HepG2 (cell line): ENCODE data around the gene CLEC16A. TPM values are rescaled to one million over a fixed set of nuclear protein-coding genes. Genes with fewer than 3 reads are reported as not detected.

Experiments
- ATAC-seq: fragments of 200-7000 bp; cut with Tn5 transposase; 3 replicates; pipeline ENCODE4 v1.9.1; 2020; ENCODE audit warnings: mild to moderate bottlenecking, moderate library complexity
- BruUV-seq: library from RNA; stranded (reverse); fragments of 400-500 nt; replicated peaks from 2 replicates; lab custom pipeline; 2021; lab: Mats Ljungman, UMichigan
- CTCF ChIA-PET: fragments of 300-600 bp; formaldehyde crosslinking; extraction: SDS; loops from one replicate; lab custom pipeline; 2021; ENCODE audit warnings: low total read pairs, inconsistent platforms, low intra/inter-chr PET ratio; lab: Yijun Ruan, JAX
- POLR2A ChIA-PET: fragments of 350-600 bp; sonication (Branson Sonifier 250); formaldehyde crosslinking; loops from one replicate; lab custom pipeline; 2020; ENCODE audit warnings: antibody characterized with exemption, inconsistent platforms; lab: Yijun Ruan, JAX
- DNase-seq: peaks from one replicate; pipeline ENCODE4 v3.0.0-alpha.2; 2015; ENCODE audit warnings: low spot score
- FAIRE-seq: peaks from 3 replicates; lab custom pipeline; 2011; peaks lifted over from hg19 to GRCh38; lab: Jason Lieb, UNC
- H2AFZ ChIP-seq: one replicate; pipeline ENCODE4 v1.6.1; 2011; ENCODE audit warnings: low read length, inconsistent platforms
- H3K27ac ChIP-seq: fragments of 300-600 bp; 3 replicates; pipeline ENCODE4 v1.8.0; 2011; ENCODE audit warnings: mixed run types, mild to moderate bottlenecking, mixed read lengths, low read length, inconsistent platforms; ENCODE audit not compliant: insufficient read depth; ENCODE audit errors: extremely low read length
- H3K27me3 ChIP-seq, 2 experiments: fragments of 200-600 bp in 1 of 2; 2 replicates in 1 of 2; 3 replicates in 1 of 2; pipeline versions ENCODE4 v1.6.0 to v1.8.0; 2011; ENCODE audit warnings: low read length in 2 of 2, mild to moderate bottlenecking in 2 of 2, moderate library complexity in 2 of 2, inconsistent platforms in 1 of 2; ENCODE audit not compliant: insufficient read depth in 2 of 2, control insufficient read depth in 1 of 2
- H3K36me3 ChIP-seq, 2 experiments: fragments of 200-600 bp in 1 of 2; replicated peaks in 1 of 2; 2 replicates in 1 of 2; 3 replicates in 1 of 2; pipeline versions ENCODE4 v1.5.1 to v1.8.0; 2011; ENCODE audit warnings: low read length in 2 of 2, inconsistent platforms in 1 of 2; ENCODE audit not compliant: insufficient read depth in 2 of 2, control insufficient read depth in 1 of 2
- H3K4me1 ChIP-seq: 2 replicates; pipeline ENCODE4 v1.5.1; 2012; ENCODE audit warnings: low read length, inconsistent platforms; ENCODE audit not compliant: insufficient read depth
- H3K4me2 ChIP-seq: 2 replicates; pipeline ENCODE4 v1.6.0; 2011; ENCODE audit warnings: low read depth, low read length, inconsistent platforms
- H3K4me3 ChIP-seq, 3 experiments: fragments of 200-600 bp in 1 of 3; sonication (generic), shearing (Covaris generic) in 1 of 3; replicated peaks in 1 of 3; 2 replicates each; pipeline ENCODE4 v1.5.1; 2011 to 2016; ENCODE audit warnings: low read length in 3 of 3, inconsistent platforms in 2 of 3, low read depth in 2 of 3, mild to moderate bottlenecking in 2 of 3, control low read depth in 1 of 3, mixed read lengths in 1 of 3; ENCODE audit not compliant: insufficient read depth in 1 of 3
- H3K79me2 ChIP-seq: one replicate; pipeline ENCODE4 v1.6.1; 2011; ENCODE audit warnings: low read length, inconsistent platforms; ENCODE audit not compliant: insufficient read depth
- H3K9ac ChIP-seq: 2 replicates; pipeline ENCODE4 v1.6.0; 2011; ENCODE audit warnings: mild to moderate bottlenecking, low read depth, low read length, inconsistent platforms; ENCODE audit not compliant: insufficient read depth
- H3K9me3 ChIP-seq: 2 replicates; pipeline ENCODE4 v1.5.1; 2012; ENCODE audit warnings: mild to moderate bottlenecking, low read length
- H4K20me1 ChIP-seq: 2 replicates; pipeline ENCODE4 v1.6.0; 2011; ENCODE audit warnings: inconsistent platforms, mild to moderate bottlenecking, low read length, moderate library complexity; ENCODE audit not compliant: insufficient read depth
- ATF7 ChIP-seq, 2 experiments: fragments of 450-650 bp in 1 of 2; sonication (generic) in 1 of 2; formaldehyde crosslinking in 1 of 2; IDR thresholded peaks; 2 replicates each; pipeline versions ENCODE4 v1.4.0 to v1.6.1; 2016 to 2020; ENCODE audit warnings: antibody characterized with exemption in 1 of 2, mild to moderate bottlenecking in 1 of 2, missing genetic modification reagents in 1 of 2
- HMGXB4 ChIP-seq, 2 experiments: sonication (generic) in 1 of 2; formaldehyde crosslinking in 1 of 2; IDR thresholded peaks; 2 replicates each; pipeline versions ENCODE4 v1.4.0 to v1.6.1; 2018 to 2020; ENCODE audit warnings: missing genetic modification reagents in 2 of 2, borderline replicate concordance in 1 of 2, low read depth in 1 of 2, mild to moderate bottlenecking in 1 of 2, missing biosample characterization in 1 of 2
- MYNN ChIP-seq: sonication (generic); formaldehyde crosslinking; IDR thresholded peaks from 2 replicates; pipeline ENCODE4 v1.4.0; 2020; ENCODE audit warnings: mild to moderate bottlenecking, low read depth, missing genetic modification reagents
- SMC3 ChIP-seq: IDR thresholded peaks from 2 replicates; pipeline ENCODE4 v1.6.1; 2011; ENCODE audit warnings: low read length, improper control_type of control experiment
- TEAD3 ChIP-seq: optimal IDR thresholded peaks from 2 replicates; pipeline ENCODE3; 2016; ENCODE audit warnings: borderline replicate concordance
- U2AF2 ChIP-seq: fragments of 200-400 bp; formaldehyde crosslinking; IDR thresholded peaks from 2 replicates; pipeline ENCODE4 v1.6.1; 2017; ENCODE audit warnings: low read depth, mild to moderate bottlenecking, low read length
- ZKSCAN1 ChIP-seq: fragments of 150-350 bp; IDR thresholded peaks from 2 replicates; pipeline ENCODE4 v1.6.1; 2014; ENCODE audit warnings: low read length
- ZNF280D ChIP-seq: sonication (generic); formaldehyde crosslinking; IDR thresholded peaks from 2 replicates; pipeline ENCODE4 v1.5.1; 2020; ENCODE audit warnings: mild to moderate bottlenecking, missing genetic modification reagents
- ZNF616 ChIP-seq: sonication (generic); formaldehyde crosslinking; IDR thresholded peaks from 2 replicates; pipeline ENCODE4 v1.5.0; 2020; ENCODE audit warnings: low read depth, mild to moderate bottlenecking, missing genetic modification reagents
- WGBS: methylation state at CpG from one replicate; pipeline ENCODE4 v1.1.6; 2017; ENCODE audit warnings: low lambda C conversion rate; 5-methylcytosine and 5-hydroxymethylcytosine counted together
- in situ Hi-C: cut with HindIII; loops from 2 replicates; pipeline ENCODE4 v1.10.0; 2017; ENCODE audit warnings: low pct_unique_long_range_greater_than_20kb; ENCODE audit not compliant: extremely low pct_ligation_motif_present
- intact Hi-C: fragments of 100-400 bp; cut with micrococcal nuclease; formaldehyde crosslinking; loops from one replicate; pipeline ENCODE4 v1.10.0; 2022; ENCODE audit not compliant: unreplicated experiment
- polyA plus RNA-seq, 8 experiments: library from polyadenylated mRNA; depleted of rRNA in 3 of 8; stranded (reverse) in 7 of 8; unstranded in 1 of 8; fragments of >200 nt; fragmentation: Illumina TruSeq in 4 of 8; extraction: Trizol in 4 of 8; gene quantifications; 2 replicates each; pipeline versions ENCODE4 v1.2.1 to v1.2.3, GENCODE V29; 2011 to 2016; ENCODE audit warnings: low read depth in 4 of 8, missing spikeins in 1 of 8, mixed read lengths in 1 of 8; ENCODE audit not compliant: insufficient read depth in 1 of 8
- total RNA-seq, 5 experiments: library from RNA; depleted of rRNA; stranded (reverse); fragments of >200 nt; fragmentation: Illumina TruSeq; extraction: Trizol; gene quantifications; 2 replicates each; pipeline ENCODE4 v1.2.3, GENCODE V29; 2016; ENCODE audit warnings: low read depth in 1 of 5

The CLEC16A gene
- total and polyA plus RNA-seq, 2 of the 13 experiments (the other 11 are each of a cell fraction or from before 2014, with no cell fraction given): 8.5 to 10.3 TPM

- H3K27ac ChIP-seq: no peak overlapping the region
- ATAC-seq (no peak), FAIRE-seq (no peak)
- H2AFZ ChIP-seq: no peak overlapping the region
- H3K4me1 ChIP-seq: no peaks in the 10 kb centered on the region
- CTCF ChIA-PET: no interaction called here
- no peaks in the 10 kb centered on the region; a peak in 1 of 5 replicates for H3K27me3 ChIP-seq
- TF ChIP-seq ATF7 (IDR thresholded peaks at IDR 0.05): 0 out of 2 replicates have a peak, but pooled peaks have one; percentile 22
- TF ChIP-seq ATF7 (CRISPR knock-in tag; IDR thresholded peaks at IDR 0.05): no peak
- TF ChIP-seq SMC3: no peak
- TF ChIP-seq, all 625 proteins: peak for 1
- Histone ChIP-seq H3K9ac (no peak overlapping the region), H3K36me3 (peaks cover 20 to 24% of the 10 kb centered on the region in 2 experiments), H3K4me3 (no peak overlapping the region), H3K9me3 (no peaks in the 10 kb centered on the region), H3K4me2 (no peak overlapping the region), H4K20me1 (no peaks in the 10 kb centered on the region), H3K79me2 (no peaks in the 10 kb centered on the region)
- no peak for DNase-seq
- WGBS: 75% methylated on average over 5 of the region's 5 CpGs
- in situ Hi-C loops: no loop called here
- intact Hi-C loops: no loop called here
- BruUV-seq: no TSS peak
- POLR2A ChIA-PET: no interaction called here
Measured at GRCh38 chr16:11045441-11045840, 101.1 kb downstream of the CLEC16A start.

- ChIA-PET POLR2A (no interaction called here), CTCF (no interaction called here)
- Histone ChIP-seq H3K4me3 (no peak overlapping the region), H3K9ac (no peak overlapping the region), H3K9me3 (no peaks in the 10 kb centered on the region), H3K27ac (no peak overlapping the region), H3K79me2 (no peaks in the 10 kb centered on the region), H3K36me3 (peaks cover 20 to 21% of the 10 kb centered on the region in 2 experiments), H3K4me2 (no peak overlapping the region), H4K20me1 (no peaks in the 10 kb centered on the region), H3K4me1 (no peaks in the 10 kb centered on the region), H2AFZ (no peak overlapping the region), H3K27me3 (no peaks in the 10 kb centered on the region; a peak in 1 of 5 replicates)
- ATAC-seq: no peak
- BruUV-seq: no TSS peak
- no peak for FAIRE-seq
- intact Hi-C loops: no loop called here
- no peak for TF ChIP-seq ZNF280D (CRISPR knock-in tag)
- TF ChIP-seq ZNF616 (CRISPR knock-in tag): no peak
- no peak for TF ChIP-seq ZKSCAN1
- TF ChIP-seq U2AF2: no peak
- no peak for TF ChIP-seq MYNN (CRISPR knock-in tag)
- no peak for TF ChIP-seq TEAD3 (CRISPR knock-in tag)
- TF ChIP-seq HMGXB4 (CRISPR knock-in tag; IDR thresholded peaks at IDR 0.05; ENCODE audit: borderline replicate concordance in 1 of 2, low read depth in 1 of 2): no peak
- WGBS: 84% methylated on average over 5 of the region's 5 CpGs
- no peak for DNase-seq
- in situ Hi-C loops: no loop called here
Measured at GRCh38 chr16:11045846-11046245, 101.5 kb downstream of the CLEC16A start.
